H1 (cell line): ENCODE results near the gene MFNG.

Source experiments
- ATF3 ChIP-seq: IDR thresholded peaks from 2 replicates; pipeline ENCODE4 v1.6.1; 2011; ENCODE audit warnings: low read depth, mild to moderate bottlenecking, low read length; ENCODE audit not compliant: insufficient read depth
- BRCA1 ChIP-seq: IDR thresholded peaks from 2 replicates; pipeline ENCODE4 v1.6.1; 2012; ENCODE audit warnings: low read depth, low read length, improper control_type of control experiment
- CEBPB ChIP-seq: IDR thresholded peaks from 2 replicates; pipeline ENCODE4 v1.6.1; 2012; ENCODE audit warnings: low read depth, low read length
- CREB1 ChIP-seq: IDR thresholded peaks from 2 replicates; pipeline ENCODE4 v1.6.1; 2012; ENCODE audit warnings: inconsistent platforms
- CTCF ChIP-seq, 3 experiments: IDR thresholded peaks; 1 replicate in 2 of 3; 2 replicates in 1 of 3; pipeline versions ENCODE4 v1.5.1 to v1.6.1; 2011; ENCODE audit warnings: low read length in 3 of 3, mild to moderate bottlenecking in 3 of 3, inconsistent platforms in 2 of 3, low read depth in 1 of 3, moderate library complexity in 1 of 3; ENCODE audit not compliant: insufficient read depth in 1 of 3; ENCODE audit errors: control extremely low read depth in 1 of 3
- GTF2F1 ChIP-seq: IDR thresholded peaks from 2 replicates; pipeline ENCODE4 v1.6.1; 2012; ENCODE audit warnings: low read depth, low read length, improper control_type of control experiment, borderline replicate concordance
- JUND ChIP-seq: IDR thresholded peaks from 2 replicates; pipeline ENCODE4 v1.6.1; 2011; ENCODE audit warnings: mild to moderate bottlenecking, improper control_type of control experiment, low read length
- MAX ChIP-seq: IDR thresholded peaks from 2 replicates; pipeline ENCODE4 v1.6.1; 2012; ENCODE audit warnings: inconsistent platforms
- POLR2A ChIP-seq, 2 experiments: IDR thresholded peaks; 1 replicate in 1 of 2; 2 replicates in 1 of 2; pipeline ENCODE4 v1.6.1; 2011; ENCODE audit warnings: low read depth in 2 of 2, low read length in 2 of 2, mild to moderate bottlenecking in 2 of 2; ENCODE audit errors: control extremely low read depth in 1 of 2
- RBBP5 ChIP-seq: IDR thresholded peaks from 2 replicates; pipeline ENCODE4 v1.7.1; 2012; ENCODE audit warnings: low read depth, mild to moderate bottlenecking, inconsistent platforms, low read length, moderate library complexity, borderline replicate concordance
- SRF ChIP-seq: IDR thresholded peaks from 2 replicates; pipeline ENCODE4 v1.6.1; 2011; ENCODE audit warnings: mild to moderate bottlenecking, low read depth, low read length, moderate library complexity
- SUZ12 ChIP-seq: fragments of 200-600 bp; sonication (generic); IDR thresholded peaks from 2 replicates; pipeline ENCODE4 v1.6.1; 2012; ENCODE audit warnings: mild to moderate bottlenecking, inconsistent platforms, low read length, moderate library complexity, mixed read lengths
- TBP ChIP-seq: IDR thresholded peaks from 2 replicates; pipeline ENCODE4 v1.6.1; 2011; ENCODE audit warnings: low read depth, low read length, improper control_type of control experiment
- TCF12 ChIP-seq: IDR thresholded peaks from 2 replicates; pipeline ENCODE4 v1.6.1; 2011; ENCODE audit warnings: low read depth, mild to moderate bottlenecking, low read length

GRCh38 chr22:37462983-37463382, 23.2 kb downstream of the MFNG start:
- TF ChIP-seq SRF (no peak), SUZ12 (no peak), CTCF (IDR thresholded peaks at IDR 0.05; ENCODE audit: control extremely low read depth in 1 of 3, insufficient read depth in 1 of 3, low read depth in 1 of 3, low read length in 3 of 3) (no peak), CEBPB (no peak), TCF12 (no peak), POLR2A (IDR thresholded peaks at IDR 0.05; ENCODE audit: control extremely low read depth in 1 of 2, low read depth in 2 of 2, low read length in 2 of 2) (no peak), RBBP5 (no peak), JUND (no peak), GTF2F1 (no peak), MAX (no peak), BRCA1 (no peak), ATF3 (no peak), TBP (no peak), CREB1 (no peak)
